ENCODE data around the gene CNTNAP5.

DNA sequence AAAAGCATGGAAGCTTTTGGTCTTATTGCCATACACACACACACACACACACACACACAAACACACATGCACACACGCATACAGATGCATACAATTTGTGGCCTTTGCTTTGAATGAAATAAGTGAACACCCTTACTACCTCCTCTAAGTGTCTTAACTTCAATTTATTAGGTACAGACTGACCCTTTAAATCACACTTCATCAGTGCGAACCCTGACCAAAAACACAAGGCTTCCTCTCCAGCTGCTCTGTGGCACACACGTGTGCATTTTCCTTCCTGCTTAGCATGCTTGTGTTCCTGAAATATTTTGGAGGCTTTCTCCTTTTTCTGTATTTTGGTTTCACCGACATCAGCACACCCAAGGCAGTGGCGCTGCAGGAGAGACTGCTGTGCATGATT, 96.0 kb downstream of the CNTNAP5 start:
- TF ChIP-seq, protein P1, sequence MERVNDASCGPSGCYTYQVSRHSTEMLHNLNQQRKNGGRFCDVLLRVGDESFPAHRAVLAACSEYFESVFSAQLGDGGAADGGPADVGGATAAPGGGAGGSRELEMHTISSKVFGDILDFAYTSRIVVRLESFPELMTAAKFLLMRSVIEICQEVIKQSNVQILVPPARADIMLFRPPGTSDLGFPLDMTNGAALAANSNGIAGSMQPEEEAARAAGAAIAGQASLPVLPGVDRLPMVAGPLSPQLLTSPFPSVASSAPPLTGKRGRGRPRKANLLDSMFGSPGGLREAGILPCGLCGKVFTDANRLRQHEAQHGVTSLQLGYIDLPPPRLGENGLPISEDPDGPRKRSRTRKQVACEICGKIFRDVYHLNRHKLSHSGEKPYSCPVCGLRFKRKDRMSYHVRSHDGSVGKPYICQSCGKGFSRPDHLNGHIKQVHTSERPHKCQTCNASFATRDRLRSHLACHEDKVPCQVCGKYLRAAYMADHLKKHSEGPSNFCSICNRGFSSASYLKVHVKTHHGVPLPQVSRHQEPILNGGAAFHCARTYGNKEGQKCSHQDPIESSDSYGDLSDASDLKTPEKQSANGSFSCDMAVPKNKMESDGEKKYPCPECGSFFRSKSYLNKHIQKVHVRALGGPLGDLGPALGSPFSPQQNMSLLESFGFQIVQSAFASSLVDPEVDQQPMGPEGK (CRISPR knock-in tag; IDR thresholded peaks at IDR 0.05; ENCODE audit: borderline replicate concordance): no peak
- TF ChIP-seq ZNF565 (CRISPR knock-in tag; conservative IDR thresholded peaks at IDR 0.05; ENCODE audit: low read depth) (no peak), ZNF8 (CRISPR knock-in tag; IDR thresholded peaks at IDR 0.05) (no peak), ZFP3 (CRISPR knock-in tag; IDR thresholded peaks at IDR 0.05) (no peak), BACH2 (CRISPR knock-in tag; IDR thresholded peaks at IDR 0.05; ENCODE audit: borderline replicate concordance) (no peak), ARNTL (CRISPR knock-in tag; IDR thresholded peaks at IDR 0.05; ENCODE audit: borderline replicate concordance, low read depth) (no peak), ZFP30 (CRISPR knock-in tag; IDR thresholded peaks at IDR 0.05) (no peak)
- TF ChIP-seq, protein P2, sequence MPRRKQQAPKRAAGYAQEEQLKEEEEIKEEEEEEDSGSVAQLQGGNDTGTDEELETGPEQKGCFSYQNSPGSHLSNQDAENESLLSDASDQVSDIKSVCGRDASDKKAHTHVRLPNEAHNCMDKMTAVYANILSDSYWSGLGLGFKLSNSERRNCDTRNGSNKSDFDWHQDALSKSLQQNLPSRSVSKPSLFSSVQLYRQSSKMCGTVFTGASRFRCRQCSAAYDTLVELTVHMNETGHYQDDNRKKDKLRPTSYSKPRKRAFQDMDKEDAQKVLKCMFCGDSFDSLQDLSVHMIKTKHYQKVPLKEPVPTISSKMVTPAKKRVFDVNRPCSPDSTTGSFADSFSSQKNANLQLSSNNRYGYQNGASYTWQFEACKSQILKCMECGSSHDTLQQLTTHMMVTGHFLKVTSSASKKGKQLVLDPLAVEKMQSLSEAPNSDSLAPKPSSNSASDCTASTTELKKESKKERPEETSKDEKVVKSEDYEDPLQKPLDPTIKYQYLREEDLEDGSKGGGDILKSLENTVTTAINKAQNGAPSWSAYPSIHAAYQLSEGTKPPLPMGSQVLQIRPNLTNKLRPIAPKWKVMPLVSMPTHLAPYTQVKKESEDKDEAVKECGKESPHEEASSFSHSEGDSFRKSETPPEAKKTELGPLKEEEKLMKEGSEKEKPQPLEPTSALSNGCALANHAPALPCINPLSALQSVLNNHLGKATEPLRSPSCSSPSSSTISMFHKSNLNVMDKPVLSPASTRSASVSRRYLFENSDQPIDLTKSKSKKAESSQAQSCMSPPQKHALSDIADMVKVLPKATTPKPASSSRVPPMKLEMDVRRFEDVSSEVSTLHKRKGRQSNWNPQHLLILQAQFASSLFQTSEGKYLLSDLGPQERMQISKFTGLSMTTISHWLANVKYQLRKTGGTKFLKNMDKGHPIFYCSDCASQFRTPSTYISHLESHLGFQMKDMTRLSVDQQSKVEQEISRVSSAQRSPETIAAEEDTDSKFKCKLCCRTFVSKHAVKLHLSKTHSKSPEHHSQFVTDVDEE (CRISPR knock-in tag; IDR thresholded peaks at IDR 0.05): no peak

All from SK-N-SH treated with all-trans-retinoic acid at 6 μM for 48 hours (cell line).